HCT116 (cell line): ENCODE measurements around the gene TOR4A. TPM values are rescaled to one million over a fixed set of nuclear protein-coding genes. Genes with fewer than 3 reads are reported as not detected.

Source experiments
- ATAC-seq: fragments of 200-7000 bp; cut with Tn5 transposase; 2 replicates; pipeline ENCODE4 v1.9.1; 2020; ENCODE audit warnings: mild to moderate bottlenecking, moderate library complexity
- BruUV-seq: library from RNA; stranded (reverse); fragments of 400-500 nt; replicated peaks from 2 replicates; lab custom pipeline; 2021; lab: Mats Ljungman, UMichigan
- CTCF ChIA-PET: fragments of 300-600 bp; sonication (Branson Sonifier 250); formaldehyde crosslinking; loops from one replicate; lab custom pipeline; 2021; ENCODE audit warnings: antibody characterized with exemption; lab: Charles Lee
- POLR2A ChIA-PET: fragments of 300-600, 350-600 bp; sonication (Branson Sonifier 250); formaldehyde crosslinking; loops from one replicate; lab custom pipeline; 2021; ENCODE audit warnings: antibody characterized with exemption; lab: Charles Lee
- RAD21 ChIA-PET, 2 experiments: fragments of 300-600 bp; sonication (Branson Sonifier 250); formaldehyde crosslinking; loops; one replicate each; lab custom pipeline; 2023; ENCODE audit warnings: low total read pairs in 2 of 2; ENCODE audit not compliant: uncharacterized antibody in 2 of 2, unreplicated experiment in 2 of 2, low non-redundant PET in 1 of 2; lab: Charles Lee
- DNase-seq: peaks from one replicate; pipeline ENCODE4 v3.0.0-alpha.2; 2010; ENCODE audit warnings: low read depth, low spot score
- H2AFZ ChIP-seq: fragments of 200-600 bp; shearing (Covaris generic), sonication (generic); 2 replicates; pipeline ENCODE4 v1.6.1; 2017; ENCODE audit warnings: low read depth, mixed run types, mixed read lengths, antibody characterized with exemption, low read length; ENCODE audit not compliant: poor library complexity, severe bottlenecking
- H3K27ac ChIP-seq: 2 replicates; pipeline ENCODE4 v1.5.1; 2012; ENCODE audit warnings: low read depth, low read length
- H3K27me3 ChIP-seq: fragments of 200-600 bp; sonication (generic); 2 replicates; pipeline ENCODE4 v1.6.1; 2016; ENCODE audit warnings: mixed run types, low read length, mixed read lengths; ENCODE audit not compliant: insufficient read depth
- H3K36me3 ChIP-seq, 2 experiments: fragments of 200-500 bp in 1 of 2; fragments of 200-600 bp in 1 of 2; sonication (Bioruptor generic) in 1 of 2; sonication (generic) in 1 of 2; 2 replicates each; pipeline versions ENCODE4 v1.5.1 to v1.6.1; 2014 to 2016; ENCODE audit warnings: low read length in 2 of 2, inconsistent platforms in 1 of 2, mixed read lengths in 1 of 2, mixed run types in 1 of 2; ENCODE audit not compliant: insufficient read depth in 2 of 2, control insufficient read depth in 1 of 2
- H3K4me1 ChIP-seq, 2 experiments: fragments of 200-600 bp in 1 of 2; sonication (generic) in 1 of 2; 2 replicates each; pipeline versions ENCODE4 v1.5.1 to v1.6.1; 2012 to 2017; ENCODE audit warnings: low read length in 2 of 2, inconsistent platforms in 1 of 2, mild to moderate bottlenecking in 1 of 2, mixed read lengths in 1 of 2, mixed run types in 1 of 2, moderate library complexity in 1 of 2; ENCODE audit not compliant: insufficient read depth in 2 of 2, control insufficient read depth in 1 of 2
- H3K4me2 ChIP-seq: fragments of 200-600 bp; sonication (generic); 2 replicates; pipeline ENCODE4 v1.6.1; 2017; ENCODE audit warnings: mixed run types, low read length, mixed read lengths
- H3K4me3 ChIP-seq, 2 experiments: fragments of 200-600 bp in 1 of 2; sonication (generic) in 1 of 2; replicated peaks in 1 of 2; 2 replicates each; pipeline ENCODE4 v1.5.1; 2011 to 2016; ENCODE audit warnings: low read length in 2 of 2, control low read depth in 1 of 2, low read depth in 1 of 2, mild to moderate bottlenecking in 1 of 2, mixed read lengths in 1 of 2, mixed run types in 1 of 2
- H3K79me2 ChIP-seq: fragments of 200-600 bp; sonication (generic); 2 replicates; pipeline ENCODE4 v1.6.1; 2017; ENCODE audit warnings: mild to moderate bottlenecking, mixed run types, low read length, moderate library complexity, mixed read lengths; ENCODE audit not compliant: insufficient read depth
- H3K9ac ChIP-seq: fragments of 200-600 bp; sonication (generic); 2 replicates; pipeline ENCODE4 v1.6.1; 2016; ENCODE audit warnings: low read length, mixed read lengths
- H3K9me2 ChIP-seq: fragments of 200-600 bp; sonication (generic), shearing (Covaris generic); 2 replicates; pipeline ENCODE4 v1.6.1; 2017; ENCODE audit warnings: mixed run types, mild to moderate bottlenecking, moderate library complexity; ENCODE audit not compliant: insufficient read depth
- H3K9me3 ChIP-seq, 2 experiments: fragments of 200-500 bp in 1 of 2; fragments of 200-600 bp in 1 of 2; sonication (Bioruptor generic) in 1 of 2; sonication (generic) in 1 of 2; 2 replicates each; pipeline ENCODE4 v1.6.1; 2014 to 2017; ENCODE audit warnings: low read length in 2 of 2, mixed read lengths in 2 of 2, inconsistent platforms in 1 of 2, low read depth in 1 of 2, mild to moderate bottlenecking in 1 of 2, mixed run types in 1 of 2, moderate library complexity in 1 of 2; ENCODE audit not compliant: control insufficient read depth in 1 of 2, insufficient read depth in 1 of 2
- H4K20me1 ChIP-seq: fragments of 200-600 bp; sonication (generic), shearing (Covaris generic); 2 replicates; pipeline ENCODE4 v1.6.1; 2017; ENCODE audit warnings: mixed run types, mild to moderate bottlenecking, moderate library complexity; ENCODE audit not compliant: insufficient read depth
- ATF3 ChIP-seq: IDR thresholded peaks from 2 replicates; pipeline ENCODE4 v1.6.1; 2012
- CTCF ChIP-seq, 3 experiments: fragments of 200-600 bp in 1 of 3; sonication (generic) in 1 of 3; IDR thresholded peaks in 2 of 3; conservative IDR thresholded peaks in 1 of 3; 2 replicates each; pipeline ENCODE4 v1.5.1; 2012 to 2017; ENCODE audit warnings: low read depth in 2 of 3, low read length in 2 of 3, antibody characterized with exemption in 1 of 3, borderline replicate concordance in 1 of 3, control low read depth in 1 of 3, mild to moderate bottlenecking in 1 of 3, mixed read lengths in 1 of 3, mixed run types in 1 of 3, moderate library complexity in 1 of 3; ENCODE audit not compliant: insufficient read depth in 1 of 3
- EGR1 ChIP-seq: IDR thresholded peaks from 2 replicates; pipeline ENCODE4 v1.6.1; 2012; ENCODE audit warnings: low read depth
- ELF1 ChIP-seq: IDR thresholded peaks from 2 replicates; pipeline ENCODE4 v1.6.1; 2012; ENCODE audit warnings: low read depth, borderline replicate concordance
- EZH2 ChIP-seq: fragments of 200-600 bp; sonication (generic); IDR thresholded peaks from 2 replicates; pipeline ENCODE4 v1.6.1; 2017; ENCODE audit warnings: antibody characterized with exemption, mixed run types
- EZH2phosphoT487 ChIP-seq: fragments of 200-600 bp; IDR thresholded peaks from 2 replicates; pipeline ENCODE4 v1.6.1; 2018; ENCODE audit warnings: antibody characterized with exemption, borderline replicate concordance
- FOSL1 ChIP-seq: IDR thresholded peaks from 2 replicates; pipeline ENCODE4 v1.6.1; 2012; ENCODE audit warnings: low read depth
- MAX ChIP-seq: IDR thresholded peaks from 2 replicates; pipeline ENCODE4 v1.6.1; 2012
- POLR2A ChIP-seq: IDR thresholded peaks from 2 replicates; pipeline ENCODE4 v1.7.0; 2011; ENCODE audit warnings: borderline replicate concordance; ENCODE audit not compliant: insufficient read depth, insufficient read length; ENCODE audit errors: extremely low read depth
- RAD21 ChIP-seq: IDR thresholded peaks from 2 replicates; pipeline ENCODE4 v1.6.1; 2012; ENCODE audit warnings: low read depth, mild to moderate bottlenecking
- SIN3A ChIP-seq: IDR thresholded peaks from 2 replicates; pipeline ENCODE4 v1.6.1; 2012; ENCODE audit warnings: low read depth
- SP1 ChIP-seq: IDR thresholded peaks from 2 replicates; pipeline ENCODE4 v1.6.1; 2012; ENCODE audit warnings: low read depth
- YY1 ChIP-seq: IDR thresholded peaks from 2 replicates; pipeline ENCODE4 v1.6.1; 2011; ENCODE audit warnings: low read length, low read depth, moderate library complexity, mild to moderate bottlenecking; ENCODE audit not compliant: insufficient replicate concordance; ENCODE audit errors: extremely low read depth
- ZBTB33 ChIP-seq: IDR thresholded peaks from 2 replicates; pipeline ENCODE4 v1.6.1; 2011; ENCODE audit warnings: mild to moderate bottlenecking, low read length, moderate library complexity; ENCODE audit not compliant: insufficient replicate concordance; ENCODE audit errors: extremely low read depth
- ZFX ChIP-seq: fragments of 450-650 bp; IDR thresholded peaks from 2 replicates; pipeline ENCODE4 v1.6.1; 2017
- ZNF274 ChIP-seq: fragments of 200-500 bp; sonication (Bioruptor generic); IDR thresholded peaks from 2 replicates; pipeline ENCODE4 v1.6.1; 2014; ENCODE audit warnings: mild to moderate bottlenecking, low read depth, low read length, inconsistent platforms
- intact Hi-C: fragments of 100-400 bp; cut with micrococcal nuclease; formaldehyde crosslinking; loops from 2 replicates; pipeline ENCODE4 v1.10.0; 2022
- total RNA-seq: library from RNA; stranded (reverse); gene quantifications from one replicate; pipeline ENCODE4 v1.2.1, GENCODE V29; 2021; ENCODE audit not compliant: unreplicated experiment

Gene TOR4A
- total RNA-seq, 1 experiment from 2014 or later, result 34.0 TPM

GRCh38 chr9:137331929-137332328 is 54.4 kb downstream of the TOR4A start:
- Histone ChIP-seq H3K4me2 (no peak overlapping the region), H3K36me3 (no peaks in the 10 kb centered on the region), H3K4me3 (no peak overlapping the region), H3K79me2 (no peaks in the 10 kb centered on the region), H3K27me3 (peaks cover 14% of the 10 kb centered on the region), H4K20me1 (no peaks in the 10 kb centered on the region), H3K4me1 (no peaks in the 10 kb centered on the region), H3K9ac (no peak overlapping the region), H3K9me2 (no peaks in the 10 kb centered on the region), H3K9me3 (peaks cover 2 to 9% of the 10 kb centered on the region in 2 experiments; a peak in 2 of 4 replicates), H2AFZ (no peak overlapping the region), H3K27ac (no peak overlapping the region)
- DNase-seq (no peak), ATAC-seq (no peak)
- no peak for TF ChIP-seq YY1
- no peak for TF ChIP-seq EZH2phosphoT487
- no peak for TF ChIP-seq POLR2A
- TF ChIP-seq SP1, result no peak
- no peak for TF ChIP-seq EGR1
- TF ChIP-seq RAD21, result no peak
- TF ChIP-seq EZH2, result no peak
- no peak for TF ChIP-seq FOSL1
- no peak for TF ChIP-seq SIN3A
- no peak for TF ChIP-seq ELF1
- no peak for TF ChIP-seq CTCF (IDR thresholded peaks at IDR 0.05 in 2 of 3, conservative IDR thresholded peaks at IDR 0.05 in 1 of 3; ENCODE audit: borderline replicate concordance in 1 of 3, insufficient read depth in 1 of 3, low read depth in 2 of 3, low read length in 2 of 3)
- TF ChIP-seq ATF3, result no peak
- TF ChIP-seq ZFX, result no peak
- no peak for TF ChIP-seq ZBTB33
- TF ChIP-seq ZNF274, result no peak
- no peak for TF ChIP-seq MAX
- no TSS peak for BruUV-seq
- intact Hi-C loops, result no loop called here
- ChIA-PET POLR2A (no interaction called here), CTCF (no interaction called here), RAD21 (no interaction called here)

Other genes starting within 250 kb of the TOR4A start
- 114 TPM for gene ABCA2, start 249.5 kb upstream of the TOR4A start, total RNA-seq
- gene FUT7, start 245.6 kb upstream of the TOR4A start, total RNA-seq, result not detected
- gene NPDC1, start 231.5 kb upstream of the TOR4A start, total RNA-seq, result 98.8 TPM
- 32.5 TPM for gene ENTPD2, start 223.7 kb upstream of the TOR4A start, total RNA-seq
- 71.7 TPM for gene SAPCD2, start 207.2 kb upstream of the TOR4A start, total RNA-seq
- 11.0 TPM for gene UAP1L1, start 200.2 kb upstream of the TOR4A start, total RNA-seq
- 50.9 TPM for gene MAN1B1, start 190.7 kb upstream of the TOR4A start, total RNA-seq
- 291 TPM for gene DPP7, start 163.0 kb upstream of the TOR4A start, total RNA-seq
- 23.1 TPM for gene GRIN1, start 138.6 kb upstream of the TOR4A start, total RNA-seq
- 2.4 TPM for gene LRRC26, start 107.7 kb upstream of the TOR4A start, total RNA-seq
- gene TMEM210, start 105.7 kb upstream of the TOR4A start, total RNA-seq, result not detected
- 75.5 TPM for gene ANAPC2, start 89.2 kb upstream of the TOR4A start, total RNA-seq
- 84.7 TPM for gene SSNA1, start 89.0 kb upstream of the TOR4A start, total RNA-seq
- gene TPRN, start 77.0 kb upstream of the TOR4A start, total RNA-seq, result 24.9 TPM
- gene TMEM203, start 72.1 kb upstream of the TOR4A start, total RNA-seq, result 45.0 TPM
- gene NDOR1, start 72.0 kb upstream of the TOR4A start, total RNA-seq, result 28.4 TPM
- gene RNF208, start 55.5 kb upstream of the TOR4A start, total RNA-seq, result 26.1 TPM
- 4.3 TPM for gene CYSRT1, start 52.6 kb upstream of the TOR4A start, total RNA-seq
- gene RNF224, start 50.2 kb upstream of the TOR4A start, total RNA-seq, result 0.30 TPM
- gene SLC34A3, start 46.8 kb upstream of the TOR4A start, total RNA-seq, result 0.15 TPM
- gene TUBB4B, start 36.4 kb upstream of the TOR4A start, total RNA-seq, result 502 TPM
- not detected for gene STPG3, start 26.4 kb upstream of the TOR4A start, total RNA-seq
- gene NELFB, start 22.4 kb upstream of the TOR4A start, total RNA-seq, result 86.4 TPM
- gene NRARP, start 24.5 kb downstream of the TOR4A start, total RNA-seq, result 22.2 TPM
- 25.4 TPM for gene EXD3, start 145.4 kb downstream of the TOR4A start, total RNA-seq
- gene NOXA1, start 145.7 kb downstream of the TOR4A start, total RNA-seq, result 13.2 TPM
- 1.7 TPM for gene ENTPD8, start 163.6 kb downstream of the TOR4A start, total RNA-seq
- gene NSMF, start 181.6 kb downstream of the TOR4A start, total RNA-seq, result 81.9 TPM